Upper lobe of right lung (tissue), 1 donor: ENCODE data around the gene INCENP. TPM values are rescaled to one million over a fixed set of nuclear protein-coding genes. Genes with fewer than 3 reads are reported as not detected.
A peak's percentile ranks its signal among the peaks of the same experiment; 100 is the strongest.

Source experiments
- ATAC-seq: fragments of 200-7000 bp; cut with Tn5 transposase; one replicate; pipeline ENCODE4 v1.9.1; 2020; ENCODE audit warnings: mild to moderate bottlenecking, moderate library complexity
- DNase-seq: peaks from one replicate; pipeline ENCODE4 v3.0.0-alpha.2; 2020
- H3K27ac ChIP-seq: fragments of 200-600 bp; one replicate; pipeline ENCODE4 v1.8.0; 2022
- H3K27me3 ChIP-seq: fragments of 200-600 bp; one replicate; pipeline ENCODE4 v1.8.0; 2022; ENCODE audit warnings: mild to moderate bottlenecking
- H3K36me3 ChIP-seq: fragments of 200-600 bp; one replicate; pipeline ENCODE4 v1.8.0; 2022
- H3K4me1 ChIP-seq: fragments of 200-600 bp; one replicate; pipeline ENCODE4 v1.8.0; 2022
- H3K4me3 ChIP-seq: fragments of 200-600 bp; one replicate; pipeline ENCODE4 v1.8.0; 2022; ENCODE audit warnings: mild to moderate bottlenecking
- H3K9me3 ChIP-seq: fragments of 200-600 bp; one replicate; pipeline ENCODE4 v1.8.0; 2022
- CTCF ChIP-seq: fragments of 200-600 bp; IDR thresholded peaks from one replicate; pipeline ENCODE4 v1.8.0; 2022; ENCODE audit warnings: antibody characterized with exemption
- intact Hi-C: fragments of 100-400 bp; cut with DNase I; formaldehyde crosslinking; loops from one replicate; pipeline ENCODE4 v1.11.0; 2022
- total RNA-seq: library from RNA; stranded (reverse); fragmentation: NEBNext Ultra II Directional; extraction: Animal tissue kit (Norgen Biotek cat#: 25700); gene quantifications from one replicate; pipeline ENCODE4 v1.2.1, GENCODE V29; 2021
- donor health status: DM: no; HTN: yes; CAD: no; lungs with severe emphysema.

The INCENP gene
- total RNA-seq, 1 donor from 2014 or later, result 19.5 TPM

GRCh38 chr11:62144641-62145255 is 20.9 kb downstream of the INCENP start:
- Histone ChIP-seq H3K27ac (no peak overlapping the region), H3K36me3 (peaks cover 63% of the 10 kb centered on the region), H3K9me3 (no peaks in the 10 kb centered on the region), H3K27me3 (no peaks in the 10 kb centered on the region), H3K4me1 (no peaks in the 10 kb centered on the region), H3K4me3 (no peak overlapping the region)
- DNase-seq (peak; percentile 57), ATAC-seq (no peak)
- no peak for TF ChIP-seq CTCF
- intact Hi-C loops, result no loop called here

- intact Hi-C loops, result no loop called here
- ATAC-seq, result no peak
- Histone ChIP-seq H3K9me3 (no peaks in the 10 kb centered on the region), H3K4me1 (no peaks in the 10 kb centered on the region), H3K27ac (no peak overlapping the region), H3K4me3 (no peak overlapping the region), H3K27me3 (no peaks in the 10 kb centered on the region), H3K36me3 (peaks cover 62% of the 10 kb centered on the region)
- peak; percentile 53 for DNase-seq
- TF ChIP-seq CTCF, result no peak
These were observed 21.6 kb downstream of the INCENP start for GRCh38 chr11:62145261-62145871.

- Histone ChIP-seq H3K9me3 (no peaks in the 10 kb centered on the region), H3K4me1 (no peaks in the 10 kb centered on the region), H3K27me3 (no peaks in the 10 kb centered on the region), H3K4me3 (no peak overlapping the region), H3K27ac (no peak overlapping the region), H3K36me3 (peaks cover 62% of the 10 kb centered on the region)
- ATAC-seq (no peak), DNase-seq (peak; percentile 42)
- intact Hi-C loops, result no loop called here
- TF ChIP-seq CTCF, result no peak
These were observed 22.8 kb downstream of the INCENP start for GRCh38 chr11:62146476-62147200.

GRCh38 chr11:62147545-62147944 is 23.7 kb downstream of the INCENP start:
- Histone ChIP-seq H3K36me3 (peaks cover 70% of the 10 kb centered on the region), H3K4me1 (no peaks in the 10 kb centered on the region), H3K4me3 (no peak overlapping the region), H3K27me3 (no peaks in the 10 kb centered on the region), H3K9me3 (no peaks in the 10 kb centered on the region), H3K27ac (no peak overlapping the region)
- ATAC-seq (no peak), DNase-seq (peak; percentile 29)
- TF ChIP-seq CTCF, result no peak
- intact Hi-C loops, result no loop called here

GRCh38 chr11:62148271-62148980 is 24.6 kb downstream of the INCENP start:
- Histone ChIP-seq H3K27me3 (no peaks in the 10 kb centered on the region), H3K36me3 (peaks cover 70% of the 10 kb centered on the region)

More at GRCh38 chr11:62148271-62148980, 24.6 kb downstream of the INCENP start:
- Histone ChIP-seq H3K9me3 (no peaks in the 10 kb centered on the region), H3K4me3 (no peak overlapping the region), H3K27ac (no peak overlapping the region), H3K4me1 (no peaks in the 10 kb centered on the region)
- ATAC-seq, result no peak
- TF ChIP-seq CTCF, result no peak
- peak; percentile 51 for DNase-seq
- intact Hi-C loops, result no loop called here
